CD4-positive, CD25-positive, alpha-beta regulatory T cell (primary cell): Measurements from ENCODE around the gene KCNMA1. TPM values are rescaled to one million over a fixed set of nuclear protein-coding genes. Genes with fewer than 3 reads are reported as not detected.

Source experiments
- ATAC-seq, 2 donors: fragments of 150-1000 bp; cut with Tn5 transposase; one replicate each; pipeline ENCODE4 v1.10.0; 2021; ENCODE audit warnings: low read depth in 2 of 2, moderate number of reproducible peaks in 2 of 2, moderate library complexity in 1 of 2
- DNase-seq, 3 donors: peaks; one replicate each; pipeline versions ENCODE4 v3.0.0 to v3.0.0-alpha.2; 2012 to 2022; ENCODE audit warnings: mixed read lengths in 1 of 3
- H3K27ac ChIP-seq: one replicate; pipeline ENCODE4 v1.7.0; 2013; ENCODE audit warnings: mild to moderate bottlenecking, low read length; ENCODE audit not compliant: insufficient read depth, poor library complexity, severe bottlenecking
- H3K27me3 ChIP-seq: one replicate; pipeline ENCODE4 v1.7.0; 2013; ENCODE audit warnings: low read length; ENCODE audit not compliant: control insufficient read depth, insufficient read depth
- H3K36me3 ChIP-seq: one replicate; pipeline ENCODE4 v1.7.0; 2013; ENCODE audit warnings: mild to moderate bottlenecking, low read length, moderate library complexity; ENCODE audit not compliant: control insufficient read depth, insufficient read depth
- H3K4me1 ChIP-seq: 2 replicates; pipeline ENCODE4 v1.7.0; 2013; ENCODE audit warnings: mild to moderate bottlenecking, low read length; ENCODE audit not compliant: insufficient read depth, control insufficient read depth, poor library complexity, severe bottlenecking
- H3K4me3 ChIP-seq: one replicate; pipeline ENCODE4 v1.7.0; 2013; ENCODE audit warnings: low read depth, mild to moderate bottlenecking, low read length, moderate library complexity
- H3K9me3 ChIP-seq, 2 experiments: 1 replicate in 1 of 2; 2 replicates in 1 of 2; pipeline ENCODE4 v1.7.0; 2013; ENCODE audit warnings: low read length in 2 of 2, mild to moderate bottlenecking in 1 of 2, moderate library complexity in 1 of 2; ENCODE audit not compliant: control insufficient read depth in 2 of 2
- H3K27ac Mint-ChIP-seq, 3 donors: one replicate each; pipeline ENCODE4 v1.8.0; 2020 to 2022; ENCODE audit warnings: mild to moderate bottlenecking in 3 of 3, mixed read lengths in 3 of 3, moderate library complexity in 2 of 3
- H3K27me3 Mint-ChIP-seq: one replicate; pipeline ENCODE4 v1.8.0; 2022; ENCODE audit warnings: mild to moderate bottlenecking, mixed read lengths
- H3K36me3 Mint-ChIP-seq: one replicate; pipeline ENCODE4 v1.8.0; 2020; ENCODE audit warnings: mixed read lengths
- H3K4me1 Mint-ChIP-seq, 4 donors: one replicate each; pipeline ENCODE4 v1.8.0; 2020 to 2022; ENCODE audit warnings: mixed read lengths in 4 of 4, mild to moderate bottlenecking in 1 of 4
- H3K4me3 Mint-ChIP-seq, 4 donors: one replicate each; pipeline ENCODE4 v1.8.0; 2020 to 2022; ENCODE audit warnings: mild to moderate bottlenecking in 4 of 4, mixed read lengths in 4 of 4, moderate library complexity in 3 of 4
- H3K9me3 Mint-ChIP-seq, 7 donors: one replicate each; pipeline ENCODE4 v1.8.0; 2020 to 2022; ENCODE audit warnings: mixed read lengths in 7 of 7, mild to moderate bottlenecking in 3 of 7, moderate library complexity in 2 of 7
- polyA plus RNA-seq, 4 donors: library from polyadenylated mRNA; unstranded; fragments of 300-500 nt; fragmentation: Illumina TruSeq; gene quantifications; one replicate each; pipeline ENCODE4 v1.2.3, GENCODE V29; 2021
- total RNA-seq: library from RNA; stranded (reverse); gene quantifications from one replicate; pipeline ENCODE4 v1.2.3, GENCODE V29; 2022

The KCNMA1 gene
- total and polyA plus RNA-seq, 5 donors from 2014 or later, result not detected

DNA sequence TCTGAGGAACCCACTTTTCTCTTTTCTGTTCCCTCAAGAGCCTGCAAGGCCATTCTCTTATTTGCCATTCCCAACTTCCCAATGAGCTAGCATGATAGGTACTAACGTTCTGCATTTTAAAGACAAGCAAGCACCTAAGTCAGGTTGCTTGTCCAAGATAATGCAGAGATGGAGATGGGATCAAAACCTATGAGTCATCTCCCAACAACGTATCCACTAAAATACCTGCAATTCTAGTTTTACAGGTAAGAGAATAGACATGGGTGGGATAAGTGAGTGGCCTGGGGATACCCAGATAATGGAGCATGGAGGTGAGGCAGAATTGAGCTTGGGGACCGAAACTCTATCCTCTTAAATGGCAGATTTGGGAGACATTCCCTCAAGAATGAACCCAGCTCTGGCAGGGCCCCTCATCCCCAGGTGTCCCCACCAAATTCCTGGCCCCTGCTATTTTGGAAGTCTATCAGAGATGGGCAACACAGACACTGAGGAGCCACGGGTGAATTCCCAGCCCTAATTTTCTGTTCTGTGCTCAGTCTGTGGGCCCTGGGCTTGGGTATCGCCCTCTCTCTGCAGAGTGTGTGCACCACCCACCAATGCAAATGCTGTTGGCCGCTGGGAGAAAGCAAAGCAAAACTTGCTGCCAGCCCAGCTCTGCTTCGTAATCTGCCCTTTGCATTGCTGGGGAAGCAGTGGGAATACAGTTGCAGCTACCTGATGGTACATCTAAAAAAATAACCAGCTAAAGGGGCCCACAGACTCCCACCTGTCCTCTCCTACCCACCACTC lies 98.3 kb downstream of the KCNMA1 start:
- H3K9me3 Mint-ChIP-seq, result peaks cover 0 to 7% (median 3%) of the 10 kb centered on the region in 7 donors
- no peaks in the 10 kb centered on the region for H3K4me1 Mint-ChIP-seq
- no peak for ATAC-seq

DNA sequence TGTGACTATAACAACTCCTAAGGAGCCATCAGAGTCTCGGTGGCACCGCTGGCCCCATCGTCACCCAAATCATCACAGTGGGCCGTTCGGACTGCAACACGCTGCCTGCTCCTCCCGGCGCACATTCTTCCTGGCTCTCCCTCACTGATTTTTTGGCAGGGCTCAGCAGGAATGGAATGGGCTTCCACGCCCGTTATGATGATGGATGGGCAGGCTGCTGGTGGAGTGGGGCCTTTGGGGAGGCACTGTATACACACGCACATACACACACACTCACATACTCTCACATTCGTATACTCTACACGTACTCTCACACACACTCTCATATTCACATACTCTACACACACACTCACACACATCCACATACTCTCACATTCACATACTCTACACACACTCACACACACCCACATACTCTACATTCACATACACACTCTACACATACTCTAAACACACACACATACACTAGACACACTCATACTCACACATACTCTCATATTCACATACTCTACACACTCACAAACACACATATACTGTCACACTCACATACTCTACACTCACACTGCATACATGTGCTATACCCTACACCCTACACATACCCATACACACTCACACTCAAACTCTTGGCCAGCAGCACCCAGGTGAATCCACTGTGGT lies 99.8 kb downstream of the KCNMA1 start:
- no peak overlapping the region for H3K4me3 Mint-ChIP-seq
- H3K9me3 Mint-ChIP-seq, result peaks cover 0 to 5% (median 0%) of the 10 kb centered on the region in 7 donors
- no peak for DNase-seq

More for the DNA sequence above, 98.3 kb downstream of the KCNMA1 start:
- no peaks in the 10 kb centered on the region for H3K36me3 Mint-ChIP-seq
- H3K27me3 Mint-ChIP-seq, result peaks cover 6% of the 10 kb centered on the region
- no peak overlapping the region for H3K4me3 ChIP-seq
- H3K36me3 ChIP-seq, result no peaks in the 10 kb centered on the region
- no peak for DNase-seq
- H3K4me3 Mint-ChIP-seq, result no peak overlapping the region
- H3K27ac ChIP-seq, result no peak overlapping the region
- no peaks in the 10 kb centered on the region for H3K4me1 ChIP-seq
- no peaks in the 10 kb centered on the region for H3K27me3 ChIP-seq
- H3K27ac Mint-ChIP-seq, result no peak overlapping the region
- no peaks in the 10 kb centered on the region for H3K9me3 ChIP-seq

GRCh38 chr10:77537071-77537470 lies 100.5 kb downstream of the KCNMA1 start:
- DNase-seq (no peak), ATAC-seq (no peak)
- H3K4me3 Mint-ChIP-seq, result no peak overlapping the region
- no peaks in the 10 kb centered on the region for H3K4me1 ChIP-seq
- H3K36me3 Mint-ChIP-seq, result no peaks in the 10 kb centered on the region
- no peaks in the 10 kb centered on the region for H3K27me3 ChIP-seq
- H3K27ac Mint-ChIP-seq, result no peak overlapping the region
- H3K27me3 Mint-ChIP-seq, result no peaks in the 10 kb centered on the region
- H3K27ac ChIP-seq, result no peak overlapping the region
- H3K9me3 Mint-ChIP-seq, result peaks cover 0 to 5% (median 0%) of the 10 kb centered on the region in 7 donors
- H3K4me1 Mint-ChIP-seq, result no peaks in the 10 kb centered on the region
- no peak overlapping the region for H3K4me3 ChIP-seq
- no peaks in the 10 kb centered on the region for H3K36me3 ChIP-seq
- no peaks in the 10 kb centered on the region for H3K9me3 ChIP-seq

More for the DNA sequence above, 99.8 kb downstream of the KCNMA1 start:
- no peak overlapping the region for H3K27ac ChIP-seq
- H3K9me3 ChIP-seq, result no peaks in the 10 kb centered on the region
- peak in 1 of 2 donors; percentile 28 for ATAC-seq
- no peaks in the 10 kb centered on the region for H3K27me3 ChIP-seq
- no peaks in the 10 kb centered on the region for H3K4me1 ChIP-seq
- Mint-ChIP-seq H3K4me1 (no peaks in the 10 kb centered on the region), H3K27ac (no peak overlapping the region), H3K36me3 (no peaks in the 10 kb centered on the region), H3K27me3 (peaks cover 2% of the 10 kb centered on the region)
- no peaks in the 10 kb centered on the region for H3K36me3 ChIP-seq
- H3K4me3 ChIP-seq, result no peak overlapping the region

GRCh38 chr10:77533887-77534278 lies 103.7 kb downstream of the KCNMA1 start:
- no peak overlapping the region for H3K4me3 Mint-ChIP-seq
- H3K4me3 ChIP-seq, result no peak overlapping the region
- H3K4me1 ChIP-seq, result no peaks in the 10 kb centered on the region
- H3K27me3 Mint-ChIP-seq, result no peaks in the 10 kb centered on the region
- no peak overlapping the region for H3K27ac Mint-ChIP-seq
- H3K9me3 Mint-ChIP-seq, result peaks cover 0 to 4% (median 0%) of the 10 kb centered on the region in 7 donors
- H3K27ac ChIP-seq, result no peak overlapping the region
- H3K27me3 ChIP-seq, result no peaks in the 10 kb centered on the region
- no peaks in the 10 kb centered on the region for H3K9me3 ChIP-seq
- DNase-seq (no peak), ATAC-seq (no peak)
- H3K36me3 ChIP-seq, result no peaks in the 10 kb centered on the region
- H3K36me3 Mint-ChIP-seq, result no peaks in the 10 kb centered on the region
- no peaks in the 10 kb centered on the region for H3K4me1 Mint-ChIP-seq

GRCh38 chr10:77533146-77533886 lies 104.3 kb downstream of the KCNMA1 start:
- Histone ChIP-seq H3K4me3 (no peak overlapping the region), H3K4me1 (no peaks in the 10 kb centered on the region), H3K36me3 (no peaks in the 10 kb centered on the region), H3K27ac (no peak overlapping the region), H3K9me3 (no peaks in the 10 kb centered on the region), H3K27me3 (no peaks in the 10 kb centered on the region)
- Mint-ChIP-seq H3K4me1 (no peaks in the 10 kb centered on the region), H3K4me3 (no peak overlapping the region), H3K9me3 (peaks cover 0 to 4% (median 0%) of the 10 kb centered on the region in 7 donors), H3K27ac (no peak overlapping the region), H3K27me3 (no peaks in the 10 kb centered on the region), H3K36me3 (no peaks in the 10 kb centered on the region)
- ATAC-seq, result no peak
- no peak for DNase-seq

DNA sequence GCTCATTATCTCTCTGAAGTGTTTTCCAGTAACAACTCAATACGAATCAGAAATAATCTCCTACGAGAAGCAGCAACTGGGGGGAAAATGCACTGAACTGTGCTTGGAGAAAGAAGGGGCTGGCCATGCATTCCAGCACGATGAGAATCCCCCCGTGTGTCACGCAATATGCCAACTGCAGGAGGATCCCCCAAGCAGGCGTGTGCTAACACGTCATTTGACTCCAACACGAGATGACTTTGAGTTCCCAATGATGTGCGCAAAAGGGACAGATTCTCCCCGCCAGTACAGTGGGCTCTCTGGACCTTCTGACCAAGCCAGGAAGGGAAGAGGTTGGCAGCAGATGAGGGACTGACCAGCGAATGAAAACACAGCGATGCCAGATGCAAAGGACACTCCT lies 105.5 kb downstream of the KCNMA1 start:
- H3K36me3 ChIP-seq, result no peaks in the 10 kb centered on the region
- no peak overlapping the region for H3K4me3 Mint-ChIP-seq
- H3K4me3 ChIP-seq, result no peak overlapping the region
- peak overlapping the region in 1 of 3 donors; percentile 10 for H3K27ac Mint-ChIP-seq
- no peaks in the 10 kb centered on the region for H3K36me3 Mint-ChIP-seq
- peaks cover 0 to 4% (median 0%) of the 10 kb centered on the region in 7 donors for H3K9me3 Mint-ChIP-seq
- no peak overlapping the region for H3K27ac ChIP-seq
- no peaks in the 10 kb centered on the region for H3K27me3 Mint-ChIP-seq
- no peaks in the 10 kb centered on the region for H3K27me3 ChIP-seq
- H3K4me1 Mint-ChIP-seq, result no peaks in the 10 kb centered on the region
- no peaks in the 10 kb centered on the region for H3K4me1 ChIP-seq
- ATAC-seq, result no peak
- H3K9me3 ChIP-seq, result no peaks in the 10 kb centered on the region
- no peak for DNase-seq

- H3K4me3 Mint-ChIP-seq, result no peak overlapping the region
- H3K9me3 ChIP-seq, result no peaks in the 10 kb centered on the region
- no peak for ATAC-seq
- H3K36me3 ChIP-seq, result no peaks in the 10 kb centered on the region
- no peaks in the 10 kb centered on the region for H3K27me3 ChIP-seq
- no peaks in the 10 kb centered on the region for H3K27me3 Mint-ChIP-seq
- DNase-seq, result no peak
- H3K27ac Mint-ChIP-seq, result peak overlapping the region in 1 of 3 donors; percentile 10
- no peaks in the 10 kb centered on the region for H3K36me3 Mint-ChIP-seq
- no peaks in the 10 kb centered on the region for H3K4me1 Mint-ChIP-seq
- no peak overlapping the region for H3K4me3 ChIP-seq
- no peak overlapping the region for H3K27ac ChIP-seq
- peaks cover 0 to 4% (median 0%) of the 10 kb centered on the region in 7 donors for H3K9me3 Mint-ChIP-seq
- no peaks in the 10 kb centered on the region for H3K4me1 ChIP-seq
These were observed 106.1 kb downstream of the KCNMA1 start for GRCh38 chr10:77531441-77532001.
